Measurements from ENCODE around the gene THBS4. TPM values are rescaled to one million over a fixed set of nuclear protein-coding genes. Genes with fewer than 3 reads are reported as not detected.

The THBS4 gene
- polyA plus RNA-seq, 1 donor = 17.7 TPM

DNA sequence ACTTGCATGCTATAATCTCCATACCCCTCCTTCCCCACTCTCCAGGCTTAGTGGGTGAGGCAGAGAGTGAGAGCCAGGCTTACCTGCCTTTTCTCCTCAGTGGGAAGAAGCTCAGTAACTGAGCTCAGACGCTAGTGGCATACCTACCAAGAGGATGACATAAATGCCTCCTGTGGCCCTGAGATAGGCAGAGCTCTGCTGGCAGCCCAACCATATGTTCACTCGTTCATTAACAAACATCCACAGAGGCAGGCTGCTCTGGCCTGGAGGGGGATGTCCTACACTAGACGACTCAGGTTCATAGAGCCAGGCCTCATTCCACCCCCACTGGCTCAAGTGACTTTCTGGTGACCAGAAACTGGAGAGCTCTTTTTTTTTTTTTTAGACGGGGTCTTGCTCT, 81.3 kb downstream of the THBS4 start:
- no peak for DNase-seq

DNA sequence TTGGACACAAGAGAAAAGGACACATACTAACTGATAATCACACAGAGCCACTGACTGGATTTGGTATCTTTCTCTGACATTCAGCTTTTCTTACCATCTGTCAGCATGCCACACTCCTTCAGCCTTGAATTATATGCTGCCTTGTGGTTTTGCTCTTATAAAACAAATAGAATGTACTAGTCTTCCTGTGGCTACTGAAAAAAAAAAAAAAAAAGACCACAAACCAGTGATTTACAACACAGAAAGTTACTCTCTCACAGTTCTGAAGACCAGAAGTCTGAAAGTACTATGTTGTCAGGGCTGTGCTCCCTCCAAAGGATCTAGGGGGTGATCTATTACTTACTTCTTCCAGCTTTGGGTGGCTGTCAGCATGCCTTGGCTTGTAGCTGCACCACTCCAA, 82.3 kb downstream of the THBS4 start:
- no peak for DNase-seq

DNA sequence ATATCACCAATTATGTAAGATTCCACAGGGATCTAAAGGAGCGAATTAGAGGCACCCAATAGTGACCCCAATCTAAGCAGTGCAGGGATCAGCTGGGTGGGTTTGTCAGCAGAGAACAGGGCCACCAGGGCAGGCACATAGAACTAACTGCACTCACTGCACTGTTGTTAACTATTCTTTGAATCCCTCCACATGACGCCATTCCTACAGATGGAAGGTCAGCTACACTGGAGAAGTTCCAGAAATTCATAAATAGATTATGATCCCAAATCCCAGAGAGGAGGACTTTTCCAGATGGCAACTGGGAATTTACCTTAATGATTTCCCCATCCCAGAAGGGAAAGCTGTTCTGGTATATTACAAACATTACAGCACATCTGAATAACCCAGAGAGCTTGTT, 84.2 kb downstream of the THBS4 start:
- no peak for DNase-seq

DNA sequence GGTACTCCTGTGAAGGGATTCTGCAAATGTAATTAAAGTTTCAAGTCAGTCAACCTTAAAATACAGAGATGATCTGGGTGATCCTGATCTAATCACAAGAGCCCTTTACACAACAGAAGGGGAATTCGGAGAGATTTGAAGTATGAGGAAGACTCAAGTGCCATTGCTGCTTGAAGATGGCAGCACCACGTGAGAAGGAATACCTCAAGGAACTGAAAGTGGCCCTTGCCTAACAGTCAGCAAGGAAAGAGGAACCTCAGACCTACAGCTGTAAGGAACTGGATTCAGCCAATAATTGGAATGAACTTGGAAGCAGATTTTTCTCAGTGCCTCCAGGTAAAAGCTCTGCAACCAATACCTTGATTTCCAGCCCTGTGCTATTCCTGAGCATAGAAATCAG, 87.4 kb downstream of the THBS4 start:
- DNase-seq = no peak

DNA sequence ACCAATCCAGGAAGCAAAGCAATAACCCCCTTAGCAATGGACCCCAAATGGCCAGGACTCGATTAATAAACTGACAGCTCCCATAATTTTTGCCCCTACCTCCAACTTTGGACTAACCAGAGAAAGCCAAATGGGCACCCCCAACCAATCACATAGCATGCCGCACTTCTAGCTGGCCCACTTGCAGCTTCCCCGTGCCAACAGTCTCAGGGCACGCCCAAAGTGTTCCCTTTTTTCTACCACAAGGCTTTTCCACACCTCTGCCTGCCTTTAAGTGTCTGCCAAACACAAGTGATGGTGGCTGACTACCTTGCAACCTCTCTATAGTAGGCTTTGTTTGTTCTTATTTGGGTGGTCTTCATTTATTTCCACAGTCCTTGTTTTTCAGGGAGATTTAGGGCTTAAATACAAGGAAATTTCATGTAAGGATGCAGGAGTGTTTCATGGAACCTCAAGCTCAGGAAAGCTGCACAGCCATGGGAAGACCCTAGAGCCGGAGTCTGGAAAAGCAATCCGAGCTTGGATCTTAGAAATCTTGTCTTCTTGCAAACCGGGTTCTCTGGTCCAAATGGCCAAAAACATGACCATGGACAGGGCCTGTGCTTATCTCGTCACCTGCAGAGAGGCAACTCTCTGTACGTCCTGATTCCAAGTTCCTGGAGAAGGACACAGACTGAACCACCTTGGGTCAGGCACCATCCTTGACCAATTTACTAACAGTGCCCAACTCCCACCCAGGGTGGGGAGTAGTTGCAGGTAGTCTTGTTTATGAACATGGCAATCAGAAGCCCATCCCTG, 89.2 kb downstream of the THBS4 start:
- no peak for DNase-seq

DNA sequence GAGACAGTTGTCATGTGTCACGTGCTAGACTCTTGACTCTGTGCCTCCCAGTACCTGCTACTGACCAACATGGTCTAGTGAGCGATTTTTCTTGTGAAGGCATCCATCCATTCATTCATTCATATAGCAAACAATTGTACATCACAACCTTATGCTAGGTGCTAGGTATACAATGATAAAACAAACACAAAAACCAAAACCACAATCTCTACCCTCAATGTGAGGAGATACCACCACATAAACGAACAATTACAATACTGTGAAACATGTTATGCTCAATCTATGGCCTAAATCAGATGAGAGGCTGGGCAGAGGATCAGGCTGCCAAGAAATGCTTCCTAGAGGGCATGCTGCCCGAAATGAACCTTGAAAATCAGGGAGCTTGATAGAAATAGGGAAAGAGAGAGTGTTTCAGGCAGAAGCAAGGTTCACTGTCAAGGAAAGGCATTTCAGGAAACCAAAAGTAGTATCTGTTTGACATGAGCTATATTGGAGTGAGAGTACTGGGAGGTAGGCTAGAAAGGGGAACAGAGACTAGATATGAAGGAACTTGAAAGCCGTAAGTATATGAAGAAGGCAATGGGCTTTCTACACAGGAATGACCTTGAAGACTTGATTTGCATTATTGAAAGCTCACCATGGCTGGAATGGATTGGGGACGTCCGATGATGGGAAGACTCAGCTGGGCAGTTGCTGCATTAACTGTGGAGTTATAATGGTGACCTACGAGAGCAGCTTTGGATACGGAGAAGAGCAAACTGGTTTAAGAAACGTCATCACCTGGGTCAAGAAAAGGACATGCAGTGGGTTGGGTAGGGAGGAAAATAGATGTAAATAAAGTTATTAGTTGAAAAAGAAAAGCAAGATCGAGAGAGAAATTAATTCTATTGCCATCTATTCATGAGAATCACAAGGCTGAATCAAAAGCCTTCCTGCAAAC, 90.1 kb downstream of the THBS4 start:
- DNase-seq = no peak

DNA sequence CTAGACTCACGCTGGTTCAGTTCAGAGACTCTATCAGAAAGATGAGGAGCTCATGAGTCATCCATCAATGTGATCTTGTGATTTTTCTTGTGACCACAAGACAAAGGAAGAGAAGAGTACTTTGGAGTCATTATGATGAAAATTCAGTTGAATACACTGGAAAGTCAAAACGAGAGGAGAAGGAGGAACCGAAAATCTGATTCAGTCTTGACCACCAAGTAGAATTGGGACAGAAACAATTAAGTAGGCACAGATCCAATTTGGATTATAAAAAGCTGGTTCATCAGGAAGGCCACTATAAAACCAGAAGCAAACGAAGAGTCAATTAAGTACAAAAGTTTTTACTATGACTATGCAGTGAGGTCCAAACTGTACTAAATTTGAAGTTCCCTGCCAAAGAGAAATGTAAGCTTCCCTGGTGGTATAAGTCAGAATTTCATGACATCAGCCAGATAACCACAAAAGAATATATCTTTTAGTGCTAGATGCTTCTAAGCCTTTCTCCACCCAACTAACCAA, 90.9 kb downstream of the THBS4 start:
- no peak for DNase-seq

DNA sequence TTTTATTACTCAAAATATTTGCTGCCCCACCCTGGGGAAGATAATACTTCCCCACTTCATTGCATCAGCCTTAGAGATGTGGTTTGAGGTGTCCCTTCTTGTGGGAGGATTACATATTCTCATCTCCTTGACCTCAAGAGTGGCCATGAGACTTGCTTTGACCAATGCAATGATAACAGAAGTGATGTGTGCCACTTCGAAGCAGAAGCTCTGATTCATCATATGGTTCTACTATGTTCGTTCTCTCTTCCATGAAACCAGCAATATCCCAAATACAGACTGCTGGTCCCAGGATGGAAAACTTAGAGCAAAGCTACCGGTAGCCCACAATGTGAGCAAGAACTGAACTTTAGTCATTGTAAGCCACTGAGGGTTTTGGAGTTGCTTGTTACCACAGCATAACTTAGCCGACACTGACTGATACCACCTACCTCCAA, 92.0 kb downstream of the THBS4 start:
- no peak for DNase-seq

DNA sequence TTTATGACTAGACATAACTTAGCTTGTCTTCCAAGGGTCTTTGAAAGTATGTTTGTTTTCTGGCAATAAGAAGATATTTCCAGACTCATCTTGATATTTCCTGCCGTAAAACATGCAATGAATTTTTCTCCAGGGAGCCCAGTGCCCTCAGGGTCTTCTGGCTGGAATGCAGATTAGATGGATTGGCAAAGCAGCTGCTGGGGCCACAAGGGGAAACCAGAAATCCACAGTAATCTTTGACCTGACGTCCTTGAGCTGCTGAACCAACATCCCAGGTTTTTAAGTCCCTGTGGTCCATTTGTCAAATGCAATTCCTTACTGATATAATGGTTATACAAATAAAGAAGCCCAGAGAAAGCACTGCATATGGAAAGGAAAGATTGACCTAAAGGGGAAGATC, 93.0 kb downstream of the THBS4 start:
- DNase-seq = peak; percentile 45

DNA sequence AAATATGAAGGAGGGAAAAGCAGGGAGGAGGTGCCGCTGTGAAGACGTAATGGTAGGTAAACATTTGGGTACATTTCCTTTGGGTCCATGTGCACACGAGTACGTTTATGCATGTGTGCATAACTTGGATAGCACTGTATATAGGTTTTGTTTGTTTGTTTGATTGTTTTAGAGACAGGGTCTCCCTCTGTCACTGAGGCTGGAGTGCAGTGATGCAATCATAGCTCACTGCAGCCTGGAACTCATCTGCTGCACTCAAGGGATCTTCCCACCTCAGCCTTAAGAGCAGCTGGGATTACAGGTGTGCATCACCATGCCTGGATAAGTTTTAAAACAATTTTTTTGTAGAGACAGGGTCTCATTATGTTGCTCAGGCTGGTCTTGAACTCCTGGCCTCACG, 94.0 kb downstream of the THBS4 start:
- no peak for DNase-seq

Other genes with a start within 250 kb of the THBS4 start
- gene MTX3, start 44.1 kb upstream of the THBS4 start, polyA plus RNA-seq (ENCODE audit: insufficient read length) = 37.3 TPM
- gene SERINC5, start 220.7 kb downstream of the THBS4 start, polyA plus RNA-seq (ENCODE audit: insufficient read length) = 58.5 TPM